HepG2 (cell line): ENCODE data around the gene PLIN3. TPM values are rescaled to one million over a fixed set of nuclear protein-coding genes. Genes with fewer than 3 reads are reported as not detected.
A peak's percentile ranks its signal among the peaks of the same experiment; 100 is the strongest.

Experiments
- ATAC-seq: fragments of 200-7000 bp; cut with Tn5 transposase; 3 replicates; pipeline ENCODE4 v1.9.1; 2020; ENCODE audit warnings: mild to moderate bottlenecking, moderate library complexity
- BruUV-seq: library from RNA; stranded (reverse); fragments of 400-500 nt; replicated peaks from 2 replicates; lab custom pipeline; 2021; lab: Mats Ljungman, UMichigan
- CTCF ChIA-PET: fragments of 300-600 bp; formaldehyde crosslinking; extraction: SDS; loops from one replicate; lab custom pipeline; 2021; ENCODE audit warnings: low total read pairs, inconsistent platforms, low intra/inter-chr PET ratio; lab: Yijun Ruan, JAX
- POLR2A ChIA-PET: fragments of 350-600 bp; sonication (Branson Sonifier 250); formaldehyde crosslinking; loops from one replicate; lab custom pipeline; 2020; ENCODE audit warnings: antibody characterized with exemption, inconsistent platforms; lab: Yijun Ruan, JAX
- DNase-seq: peaks from one replicate; pipeline ENCODE4 v3.0.0-alpha.2; 2015; ENCODE audit warnings: low spot score
- FAIRE-seq: peaks from 3 replicates; lab custom pipeline; 2011; peaks lifted over from hg19 to GRCh38; lab: Jason Lieb, UNC
- H2AFZ ChIP-seq: one replicate; pipeline ENCODE4 v1.6.1; 2011; ENCODE audit warnings: low read length, inconsistent platforms
- H3K27ac ChIP-seq: fragments of 300-600 bp; 3 replicates; pipeline ENCODE4 v1.8.0; 2011; ENCODE audit warnings: mixed run types, mild to moderate bottlenecking, mixed read lengths, low read length, inconsistent platforms; ENCODE audit not compliant: insufficient read depth; ENCODE audit errors: extremely low read length
- H3K27me3 ChIP-seq, 2 experiments: fragments of 200-600 bp in 1 of 2; 2 replicates in 1 of 2; 3 replicates in 1 of 2; pipeline versions ENCODE4 v1.6.0 to v1.8.0; 2011; ENCODE audit warnings: low read length in 2 of 2, mild to moderate bottlenecking in 2 of 2, moderate library complexity in 2 of 2, inconsistent platforms in 1 of 2; ENCODE audit not compliant: insufficient read depth in 2 of 2, control insufficient read depth in 1 of 2
- H3K36me3 ChIP-seq, 2 experiments: fragments of 200-600 bp in 1 of 2; replicated peaks in 1 of 2; 2 replicates in 1 of 2; 3 replicates in 1 of 2; pipeline versions ENCODE4 v1.5.1 to v1.8.0; 2011; ENCODE audit warnings: low read length in 2 of 2, inconsistent platforms in 1 of 2; ENCODE audit not compliant: insufficient read depth in 2 of 2, control insufficient read depth in 1 of 2
- H3K4me1 ChIP-seq: 2 replicates; pipeline ENCODE4 v1.5.1; 2012; ENCODE audit warnings: low read length, inconsistent platforms; ENCODE audit not compliant: insufficient read depth
- H3K4me2 ChIP-seq: 2 replicates; pipeline ENCODE4 v1.6.0; 2011; ENCODE audit warnings: low read depth, low read length, inconsistent platforms
- H3K4me3 ChIP-seq, 3 experiments: fragments of 200-600 bp in 1 of 3; sonication (generic), shearing (Covaris generic) in 1 of 3; replicated peaks in 1 of 3; 2 replicates each; pipeline ENCODE4 v1.5.1; 2011 to 2016; ENCODE audit warnings: low read length in 3 of 3, inconsistent platforms in 2 of 3, low read depth in 2 of 3, mild to moderate bottlenecking in 2 of 3, control low read depth in 1 of 3, mixed read lengths in 1 of 3; ENCODE audit not compliant: insufficient read depth in 1 of 3
- H3K79me2 ChIP-seq: one replicate; pipeline ENCODE4 v1.6.1; 2011; ENCODE audit warnings: low read length, inconsistent platforms; ENCODE audit not compliant: insufficient read depth
- H3K9ac ChIP-seq: 2 replicates; pipeline ENCODE4 v1.6.0; 2011; ENCODE audit warnings: mild to moderate bottlenecking, low read depth, low read length, inconsistent platforms; ENCODE audit not compliant: insufficient read depth
- H3K9me3 ChIP-seq: 2 replicates; pipeline ENCODE4 v1.5.1; 2012; ENCODE audit warnings: mild to moderate bottlenecking, low read length
- H4K20me1 ChIP-seq: 2 replicates; pipeline ENCODE4 v1.6.0; 2011; ENCODE audit warnings: inconsistent platforms, mild to moderate bottlenecking, low read length, moderate library complexity; ENCODE audit not compliant: insufficient read depth
- ELF4 ChIP-seq: sonication (generic); formaldehyde crosslinking; IDR thresholded peaks from 2 replicates; pipeline ENCODE4 v1.5.0; 2020; ENCODE audit warnings: missing genetic modification reagents, mild to moderate bottlenecking, moderate library complexity, borderline replicate concordance
- FOXK1 ChIP-seq: sonication (generic); formaldehyde crosslinking; IDR thresholded peaks from 2 replicates; pipeline ENCODE4 v1.4.0; 2020; ENCODE audit warnings: low read depth, missing genetic modification reagents, borderline replicate concordance
- HDAC2 ChIP-seq: sonication (generic); formaldehyde crosslinking; IDR thresholded peaks from 2 replicates; pipeline ENCODE4 v1.4.0; 2020; ENCODE audit warnings: missing genetic modification reagents
- ISL2 ChIP-seq: sonication (generic); formaldehyde crosslinking; IDR thresholded peaks from 2 replicates; pipeline ENCODE4 v1.5.0; 2020; ENCODE audit warnings: missing genetic modification reagents
- MAZ ChIP-seq, 2 experiments: sonication (generic) in 1 of 2; formaldehyde crosslinking in 1 of 2; IDR thresholded peaks; 2 replicates each; pipeline versions ENCODE4 v1.5.0 to v1.6.1; 2012 to 2020; ENCODE audit warnings: low read depth in 2 of 2, mild to moderate bottlenecking in 2 of 2, borderline replicate concordance in 1 of 2, improper control_type of control experiment in 1 of 2, low read length in 1 of 2, missing genetic modification reagents in 1 of 2, moderate library complexity in 1 of 2
- SP2 ChIP-seq: sonication (generic); formaldehyde crosslinking; IDR thresholded peaks from 2 replicates; pipeline ENCODE4 v1.5.1; 2020; ENCODE audit warnings: mild to moderate bottlenecking, missing genetic modification reagents
- TAF1 ChIP-seq: sonication (generic); formaldehyde crosslinking; IDR thresholded peaks from 2 replicates; pipeline ENCODE4 v1.4.0; 2020; ENCODE audit warnings: missing genetic modification reagents
- TBX2 ChIP-seq: sonication (generic); formaldehyde crosslinking; IDR thresholded peaks from 2 replicates; pipeline ENCODE4 v1.5.0; 2020; ENCODE audit warnings: missing genetic modification reagents, mild to moderate bottlenecking, borderline replicate concordance
- TEAD3 ChIP-seq: optimal IDR thresholded peaks from 2 replicates; pipeline ENCODE3; 2016; ENCODE audit warnings: borderline replicate concordance
- XBP1 ChIP-seq: sonication (generic); formaldehyde crosslinking; IDR thresholded peaks from 2 replicates; pipeline ENCODE4 v1.5.0; 2020; ENCODE audit warnings: missing genetic modification reagents
- ZFP41 ChIP-seq: sonication (generic); formaldehyde crosslinking; IDR thresholded peaks from 2 replicates; pipeline ENCODE4 v1.4.0; 2020; ENCODE audit warnings: mild to moderate bottlenecking, missing genetic modification reagents, borderline replicate concordance
- ZFY ChIP-seq: sonication (generic); formaldehyde crosslinking; IDR thresholded peaks from 2 replicates; pipeline ENCODE4 v1.4.0; 2020; ENCODE audit warnings: missing genetic modification reagents
- ZNF224 ChIP-seq: sonication (generic); formaldehyde crosslinking; IDR thresholded peaks from 2 replicates; pipeline ENCODE4 v1.5.0; 2020; ENCODE audit warnings: mild to moderate bottlenecking, missing genetic modification reagents
- ZNF263 ChIP-seq: sonication (generic); formaldehyde crosslinking; IDR thresholded peaks from 2 replicates; pipeline ENCODE4 v1.4.0; 2020; ENCODE audit warnings: missing genetic modification reagents
- ZNF280D ChIP-seq: sonication (generic); formaldehyde crosslinking; IDR thresholded peaks from 2 replicates; pipeline ENCODE4 v1.5.1; 2020; ENCODE audit warnings: mild to moderate bottlenecking, missing genetic modification reagents
- ZNF354B ChIP-seq: sonication (generic); formaldehyde crosslinking; IDR thresholded peaks from 2 replicates; pipeline ENCODE4 v1.8.0; 2022; ENCODE audit warnings: mild to moderate bottlenecking, missing genetic modification reagents
- ZNF644 ChIP-seq: IDR thresholded peaks from 2 replicates; pipeline ENCODE4 v1.6.1; 2016; ENCODE audit warnings: low read depth
- ZSCAN29 ChIP-seq: sonication (generic); formaldehyde crosslinking; conservative IDR thresholded peaks from 2 replicates; pipeline ENCODE4 v1.4.0; 2020; ENCODE audit warnings: mild to moderate bottlenecking, missing genetic modification reagents
- WGBS: methylation state at CpG from one replicate; pipeline ENCODE4 v1.1.6; 2017; ENCODE audit warnings: low lambda C conversion rate; 5-methylcytosine and 5-hydroxymethylcytosine counted together
- in situ Hi-C: cut with HindIII; loops from 2 replicates; pipeline ENCODE4 v1.10.0; 2017; ENCODE audit warnings: low pct_unique_long_range_greater_than_20kb; ENCODE audit not compliant: extremely low pct_ligation_motif_present
- intact Hi-C: fragments of 100-400 bp; cut with micrococcal nuclease; formaldehyde crosslinking; loops from one replicate; pipeline ENCODE4 v1.10.0; 2022; ENCODE audit not compliant: unreplicated experiment
- polyA plus RNA-seq, 8 experiments: library from polyadenylated mRNA; depleted of rRNA in 3 of 8; stranded (reverse) in 7 of 8; unstranded in 1 of 8; fragments of >200 nt; fragmentation: Illumina TruSeq in 4 of 8; extraction: Trizol in 4 of 8; gene quantifications; 2 replicates each; pipeline versions ENCODE4 v1.2.1 to v1.2.3, GENCODE V29; 2011 to 2016; ENCODE audit warnings: low read depth in 4 of 8, missing spikeins in 1 of 8, mixed read lengths in 1 of 8; ENCODE audit not compliant: insufficient read depth in 1 of 8
- total RNA-seq, 5 experiments: library from RNA; depleted of rRNA; stranded (reverse); fragments of >200 nt; fragmentation: Illumina TruSeq; extraction: Trizol; gene quantifications; 2 replicates each; pipeline ENCODE4 v1.2.3, GENCODE V29; 2016; ENCODE audit warnings: low read depth in 1 of 5
- TF ChIP-seq, protein P1 (sequence below): sonication (generic); formaldehyde crosslinking; IDR thresholded peaks from 2 replicates; pipeline ENCODE4 v1.4.0; 2020; ENCODE audit warnings: missing genetic modification reagents

Gene PLIN3
- total and polyA plus RNA-seq, 2 of the 13 experiments (the other 11 are each of a cell fraction or from before 2014, with no cell fraction given): 49.3 to 57.9 TPM

GRCh38 chr19:4910594-4911281 is 43.3 kb upstream of the PLIN3 start:
- Histone ChIP-seq H3K4me1 (peaks cover 67% of the 10 kb centered on the region), H3K4me2 (peak overlapping the region; percentile 69), H3K36me3 (peaks cover 2 to 27% of the 10 kb centered on the region in 2 experiments; a peak in 3 of 5 replicates), H3K9me3 (no peaks in the 10 kb centered on the region), H2AFZ (no peak overlapping the region), H3K27me3 (no peaks in the 10 kb centered on the region), H4K20me1 (0 out of 2 replicates have a peak, but pooled peaks cover 2% of the 10 kb centered on the region), H3K27ac (peak overlapping the region; percentile 40), H3K9ac (peak overlapping the region; percentile 57), H3K4me3 (peak overlapping the region; percentile 70 to 79 (median 79)), H3K79me2 (peaks cover 54% of the 10 kb centered on the region)
- intact Hi-C loops: loop anchor here (1.0 kb wide), 1 partner anchor 38 kb away; no protein-coding TSS in a partner anchor
- WGBS: 45% methylated on average over 20 of the region's 23 CpGs
- FAIRE-seq: no peak
- no TSS peak for BruUV-seq
- ChIA-PET POLR2A (interaction anchor here (0.7 to 2.4 kb wide), 4 partner anchors 38 to 120 kb away, joined by 3 to 9 read pairs (median 7); no protein-coding TSS in a partner anchor), CTCF (interaction anchor here (2.0 to 2.6 kb wide), 2 partner anchors 38 to 99 kb away, joined by 7 to 37 read pairs; no protein-coding TSS in a partner anchor)
- no peak for ATAC-seq
- in situ Hi-C loops: loop anchor here (5.0 kb wide), 2 partner anchors 38 to 98 kb away; no protein-coding TSS in a partner anchor
- no peak for DNase-seq
- TF ChIP-seq MAZ (IDR thresholded peaks at IDR 0.05; ENCODE audit: borderline replicate concordance, low read depth, low read length): no peak
- 0 out of 2 replicates have a peak, but pooled peaks have one; percentile 19 for TF ChIP-seq MAZ (CRISPR knock-in tag; IDR thresholded peaks at IDR 0.05; ENCODE audit: low read depth)
- 0 out of 2 replicates have a peak, but pooled peaks have one; percentile 49 for TF ChIP-seq ZNF263 (CRISPR knock-in tag)
- TF ChIP-seq ZNF354B (CRISPR knock-in tag): 0 out of 2 replicates have a peak, but pooled peaks have one; percentile 6
- no peak for TF ChIP-seq ZNF280D (CRISPR knock-in tag)
- no peak for TF ChIP-seq FOXK1 (CRISPR knock-in tag)
- 0 out of 2 replicates have a peak, but pooled peaks have one; percentile 33 for TF ChIP-seq TBX2 (CRISPR knock-in tag)
- TF ChIP-seq ZSCAN29 (CRISPR knock-in tag): no peak
- TF ChIP-seq TAF1: peak; percentile 26; the same call in 1 of the 2 replicates
- TF ChIP-seq ZNF224 (CRISPR knock-in tag): no peak
- TF ChIP-seq XBP1 (CRISPR knock-in tag): no peak
- TF ChIP-seq, protein P1, sequence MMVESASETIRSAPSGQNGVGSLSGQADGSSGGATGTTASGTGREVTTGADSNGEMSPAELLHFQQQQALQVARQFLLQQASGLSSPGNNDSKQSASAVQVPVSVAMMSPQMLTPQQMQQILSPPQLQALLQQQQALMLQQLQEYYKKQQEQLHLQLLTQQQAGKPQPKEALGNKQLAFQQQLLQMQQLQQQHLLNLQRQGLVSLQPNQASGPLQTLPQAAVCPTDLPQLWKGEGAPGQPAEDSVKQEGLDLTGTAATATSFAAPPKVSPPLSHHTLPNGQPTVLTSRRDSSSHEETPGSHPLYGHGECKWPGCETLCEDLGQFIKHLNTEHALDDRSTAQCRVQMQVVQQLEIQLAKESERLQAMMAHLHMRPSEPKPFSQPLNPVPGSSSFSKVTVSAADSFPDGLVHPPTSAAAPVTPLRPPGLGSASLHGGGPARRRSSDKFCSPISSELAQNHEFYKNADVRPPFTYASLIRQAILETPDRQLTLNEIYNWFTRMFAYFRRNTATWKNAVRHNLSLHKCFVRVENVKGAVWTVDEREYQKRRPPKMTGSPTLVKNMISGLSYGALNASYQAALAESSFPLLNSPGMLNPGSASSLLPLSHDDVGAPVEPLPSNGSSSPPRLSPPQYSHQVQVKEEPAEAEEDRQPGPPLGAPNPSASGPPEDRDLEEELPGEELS (CRISPR knock-in tag): no peak
- no peak for TF ChIP-seq ZNF644 (CRISPR knock-in tag)
- peak; percentile 48 for TF ChIP-seq ZFY (CRISPR knock-in tag)
- TF ChIP-seq ISL2 (CRISPR knock-in tag): no peak
- no peak for TF ChIP-seq SP2
- 0 out of 2 replicates have a peak, but pooled peaks have one; percentile 21 for TF ChIP-seq HDAC2 (CRISPR knock-in tag)
- TF ChIP-seq TEAD3 (CRISPR knock-in tag): peak; percentile 13
- no peak for TF ChIP-seq ZFP41
- no peak for TF ChIP-seq ELF4 (CRISPR knock-in tag)
